SK-N-MC (cell line): ENCODE data around the gene ZNF841.

Experiments used
- EZH2 ChIP-seq: fragments of 200-600 bp; sonication (generic); IDR thresholded peaks from one replicate; pipeline ENCODE4 v1.6.1; 2017; ENCODE audit warnings: antibody characterized with exemption
- FOXP2 ChIP-seq: optimal IDR thresholded peaks from 2 replicates; pipeline ENCODE3; 2011; ENCODE audit warnings: mild to moderate bottlenecking, moderate library complexity; ENCODE audit not compliant: insufficient read depth; ENCODE audit errors: extremely low read length, control extremely low read depth
- POLR2AphosphoS5 ChIP-seq: IDR thresholded peaks from 2 replicates; pipeline ENCODE4 v1.6.1; 2012; ENCODE audit warnings: mild to moderate bottlenecking, low read depth, low read length, borderline replicate concordance

DNA sequence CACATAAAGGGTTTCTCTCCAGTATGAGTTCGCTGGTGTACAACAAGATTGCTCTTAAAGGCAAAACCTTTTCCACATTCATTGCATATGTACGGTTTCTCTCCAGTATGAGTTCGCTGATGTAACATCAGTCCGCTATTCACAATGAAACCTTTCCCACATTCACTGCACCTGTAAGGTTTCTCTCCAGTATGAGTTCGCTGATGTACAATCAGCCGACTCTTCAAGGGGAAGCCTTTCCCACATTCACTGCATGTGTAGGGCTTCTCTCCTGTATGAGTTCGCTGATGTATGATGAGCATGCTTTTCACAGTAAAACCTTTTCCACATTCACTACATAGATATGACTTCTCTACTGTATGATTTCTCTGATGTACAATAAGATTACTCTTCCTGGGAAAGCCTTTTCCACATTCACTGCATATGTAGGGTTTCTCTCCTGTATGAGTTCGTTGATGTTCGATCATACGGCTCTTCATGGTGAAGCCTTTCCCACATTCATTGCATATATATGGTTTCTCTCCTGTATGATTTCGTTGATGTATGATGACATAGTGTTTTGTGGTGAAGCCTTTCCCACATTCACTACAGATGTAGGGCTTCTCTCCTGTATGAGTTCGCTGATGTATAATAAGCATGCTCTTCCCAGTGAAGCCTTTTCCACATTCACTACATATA lies 61.4 kb downstream of the ZNF841 start:
- TF ChIP-seq POLR2AphosphoS5 (no peak), EZH2 (no peak), FOXP2 (no peak)
